ENCODE data around the gene BBS10. TPM values are rescaled to one million over a fixed set of nuclear protein-coding genes. Genes with fewer than 3 reads are reported as not detected.
"Not testable (repeated sequence)": the region's sequence is repeated elsewhere in the genome, so short reads cannot be mapped to it uniquely, and the experiment has no call there.

The BBS10 gene
- total RNA-seq (12.1 TPM), polyA plus RNA-seq (ENCODE audit: insufficient read depth in 1 of 8, insufficient read length in 8 of 8, low replicate concordance in 1 of 8) (10 to 100 TPM; 12.2 to 17.8 (median 14.7) TPM)
- long read RNA-seq, donor 1, partial matches to known transcripts, result 0 of 2 reads
- long read RNA-seq, donor 1, other reads (novel, unspliced or antisense), result 0 of 2 reads
- long read RNA-seq, donor 2, result 0 reads
- long read RNA-seq, donor 3, transcript BBS10-201 (2 exons, 3,595 nt), result major isoform, 9 of 9 reads
- long read RNA-seq, donor 3, partial matches to known transcripts, result 0 of 9 reads
- long read RNA-seq, donor 3, other reads (novel, unspliced or antisense), result 0 of 9 reads
- long read RNA-seq, donor 4, partial matches to known transcripts, result 0 of 1 reads
- long read RNA-seq, donor 4, other reads (novel, unspliced or antisense), result 0 of 1 reads
- long read RNA-seq, donor 5, transcript BBS10-201 (2 exons, 3,595 nt), result major isoform, 11 of 11 reads
- long read RNA-seq, donor 5, partial matches to known transcripts, result 0 of 11 reads
- long read RNA-seq, donor 5, other reads (novel, unspliced or antisense), result 0 of 11 reads
- long read RNA-seq, donor 6, transcript BBS10-201 (2 exons, 3,595 nt), result major isoform, 7 of 7 reads
- long read RNA-seq, donor 6, partial matches to known transcripts, result 0 of 7 reads
- long read RNA-seq, donor 6, other reads (novel, unspliced or antisense), result 0 of 7 reads
- long read RNA-seq, donor 7, partial matches to known transcripts, result 12 of 14 reads
- long read RNA-seq, donor 7, other reads (novel, unspliced or antisense), result 0 of 14 reads
- long read RNA-seq, donor 8, partial matches to known transcripts, result 0 of 1 reads
- long read RNA-seq, donor 8, other reads (novel, unspliced or antisense), result 0 of 1 reads
- long read RNA-seq, donor 9, partial matches to known transcripts, result 0 of 2 reads
- long read RNA-seq, donor 9, other reads (novel, unspliced or antisense), result 0 of 2 reads
- long read RNA-seq, donor 10, partial matches to known transcripts, result 0 of 3 reads
- long read RNA-seq, donor 10, other reads (novel, unspliced or antisense), result 0 of 3 reads
- long read RNA-seq, donor 11, partial matches to known transcripts, result 0 of 3 reads
- long read RNA-seq, donor 11, other reads (novel, unspliced or antisense), result 0 of 3 reads

GRCh38 chr12:76348079-76348901, at the start of gene BBS10:
Gene BBS10 (minus strand): TSS chr12:76348415. CDS start chr12:76348358, 57 bp downstream.
- under 1% methylated on average over 45 of the region's 49 CpGs for WGBS (ENCODE audit: insufficient coverage)
- Histone ChIP-seq H3K4me3 (ENCODE audit: low read length) (peak within 1 kb of the TSS; percentile 92), H3K9me3 (replicated peaks; ENCODE audit: control insufficient read depth, low read depth, low read length) (no peaks in the 10 kb centered on the region), H3K4me1 (ENCODE audit: control insufficient read depth, insufficient read depth, low read length) (peaks cover 6% of the 10 kb centered on the region), H3K27ac (ENCODE audit: low read length) (peak within 1 kb of the TSS; percentile 92), H3K36me3 (ENCODE audit: control insufficient read depth, insufficient read depth, low read length) (no peaks in the 10 kb centered on the region), H3K27me3 (ENCODE audit: control insufficient read depth, insufficient read depth, low read length) (no peaks in the 10 kb centered on the region)
- DNase-seq, result peak; percentile 97

DNA sequence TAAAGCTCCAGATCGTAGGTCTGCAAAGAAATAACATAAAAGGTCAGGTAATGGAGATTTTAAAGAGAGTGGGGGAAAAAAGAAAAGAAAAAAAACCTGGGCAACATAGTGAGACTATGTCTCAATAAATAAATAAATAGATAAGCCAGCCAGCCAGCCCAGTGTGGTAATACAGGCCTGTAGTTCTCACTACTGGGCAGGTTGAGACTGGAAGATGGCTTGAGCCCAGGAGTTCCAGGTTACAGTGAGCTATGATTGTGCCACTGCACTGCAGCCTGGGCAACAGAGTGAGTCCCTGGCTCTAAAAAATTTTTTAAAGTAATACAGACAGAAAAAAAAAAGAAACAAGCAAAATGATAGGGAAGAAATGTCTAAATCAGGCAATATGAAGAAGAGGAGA, 43.2 kb upstream of the BBS10 start:
- Histone ChIP-seq H3K27me3 (ENCODE audit: control insufficient read depth, insufficient read depth, low read length) (no peaks in the 10 kb centered on the region), H3K4me1 (ENCODE audit: control insufficient read depth, insufficient read depth, low read length) (no peaks in the 10 kb centered on the region), H3K4me3 (ENCODE audit: low read length) (no peak overlapping the region), H3K36me3 (ENCODE audit: control insufficient read depth, insufficient read depth, low read length) (peaks cover 10% of the 10 kb centered on the region), H3K27ac (ENCODE audit: low read length) (no peak overlapping the region), H3K9me3 (replicated peaks; ENCODE audit: control insufficient read depth, low read depth, low read length) (no peaks in the 10 kb centered on the region)
- no CpG with 5 or more reads among the region's 1 CpG for WGBS (ENCODE audit: insufficient coverage)
- no peak for DNase-seq

DNA sequence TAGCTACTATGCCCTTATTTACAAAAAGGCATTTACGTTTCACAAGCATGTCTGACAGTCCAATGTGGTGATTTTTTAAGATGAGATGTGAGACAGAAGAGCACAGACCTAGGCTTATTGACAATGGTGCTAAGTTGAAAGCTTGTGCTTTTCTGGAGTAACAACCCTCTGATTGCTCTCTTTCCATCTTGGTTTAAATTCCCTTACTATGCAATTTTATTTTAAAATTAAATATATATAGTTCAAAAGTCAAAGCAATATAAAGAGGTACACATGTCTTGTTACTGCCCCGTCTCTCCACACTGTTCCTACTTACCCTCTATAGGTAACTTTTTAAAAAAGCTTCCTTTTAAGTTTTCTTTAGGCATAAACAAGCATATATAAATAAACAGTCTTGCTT, 39.4 kb upstream of the BBS10 start:
- H3K36me3 ChIP-seq (ENCODE audit: control insufficient read depth, insufficient read depth, low read length), result peaks cover 10% of the 10 kb centered on the region
- H3K27ac ChIP-seq (ENCODE audit: low read length), result no peak overlapping the region
- no peaks in the 10 kb centered on the region for H3K27me3 ChIP-seq (ENCODE audit: control insufficient read depth, insufficient read depth, low read length)
- H3K9me3 ChIP-seq (replicated peaks; ENCODE audit: control insufficient read depth, low read depth, low read length), result no peaks in the 10 kb centered on the region
- no peak overlapping the region for H3K4me3 ChIP-seq (ENCODE audit: low read length)
- no peaks in the 10 kb centered on the region for H3K4me1 ChIP-seq (ENCODE audit: control insufficient read depth, insufficient read depth, low read length)
- DNase-seq, result no peak
- no CpG with 5 or more reads among the region's 2 CpGs for WGBS (ENCODE audit: insufficient coverage)

GRCh38 chr12:76384560-76384959, 36.3 kb upstream of the BBS10 start:
- WGBS (ENCODE audit: insufficient coverage), result 94% methylated on average over 2 of the region's 2 CpGs
- Histone ChIP-seq H3K27me3 (ENCODE audit: control insufficient read depth, insufficient read depth, low read length) (no peaks in the 10 kb centered on the region), H3K9me3 (replicated peaks; ENCODE audit: control insufficient read depth, low read depth, low read length) (no peaks in the 10 kb centered on the region), H3K4me1 (ENCODE audit: control insufficient read depth, insufficient read depth, low read length) (no peaks in the 10 kb centered on the region), H3K27ac (ENCODE audit: low read length) (no peak overlapping the region), H3K4me3 (ENCODE audit: low read length) (no peak overlapping the region), H3K36me3 (ENCODE audit: control insufficient read depth, insufficient read depth, low read length) (peaks cover 5% of the 10 kb centered on the region)
- DNase-seq, result no peak

- no CpG with 5 or more reads among the region's 3 CpGs for WGBS (ENCODE audit: insufficient coverage)
- Histone ChIP-seq H3K36me3 (ENCODE audit: control insufficient read depth, insufficient read depth, low read length) (peaks cover 2% of the 10 kb centered on the region), H3K4me3 (ENCODE audit: low read length) (no peak overlapping the region), H3K27me3 (ENCODE audit: control insufficient read depth, insufficient read depth, low read length) (no peaks in the 10 kb centered on the region), H3K9me3 (replicated peaks; ENCODE audit: control insufficient read depth, low read depth, low read length) (no peaks in the 10 kb centered on the region), H3K27ac (ENCODE audit: low read length) (no peak overlapping the region), H3K4me1 (ENCODE audit: control insufficient read depth, insufficient read depth, low read length) (no peaks in the 10 kb centered on the region)
- DNase-seq, result no peak
Observed at GRCh38 chr12:76383988-76384387, 35.8 kb upstream of the BBS10 start.

GRCh38 chr12:76379261-76379660, 31.0 kb upstream of the BBS10 start:
- H3K4me3 ChIP-seq (ENCODE audit: low read length), result no peak overlapping the region
- no CpG with 5 or more reads among the region's 1 CpG for WGBS (ENCODE audit: insufficient coverage)
- peaks cover 4% of the 10 kb centered on the region for H3K36me3 ChIP-seq (ENCODE audit: control insufficient read depth, insufficient read depth, low read length)

GRCh38 chr12:76376876-76377275, 28.7 kb upstream of the BBS10 start:
- not testable (repeated sequence) for H3K4me3 ChIP-seq (ENCODE audit: low read length); H3K36me3 ChIP-seq (ENCODE audit: control insufficient read depth, insufficient read depth, low read length); H3K4me1 ChIP-seq (ENCODE audit: control insufficient read depth, insufficient read depth, low read length); DNase-seq; H3K27ac ChIP-seq (ENCODE audit: low read length); H3K27me3 ChIP-seq (ENCODE audit: control insufficient read depth, insufficient read depth, low read length); H3K9me3 ChIP-seq (replicated peaks; ENCODE audit: control insufficient read depth, low read depth, low read length)
- WGBS (ENCODE audit: insufficient coverage), result no CpG with 5 or more reads among the region's 1 CpG

More at GRCh38 chr12:76379261-76379660, 31.0 kb upstream of the BBS10 start:
- Histone ChIP-seq H3K27ac (ENCODE audit: low read length) (no peak overlapping the region), H3K4me1 (ENCODE audit: control insufficient read depth, insufficient read depth, low read length) (no peaks in the 10 kb centered on the region), H3K9me3 (replicated peaks; ENCODE audit: control insufficient read depth, low read depth, low read length) (no peaks in the 10 kb centered on the region), H3K27me3 (ENCODE audit: control insufficient read depth, insufficient read depth, low read length) (no peaks in the 10 kb centered on the region)
- DNase-seq, result no peak

GRCh38 chr12:76375939-76376338, 27.7 kb upstream of the BBS10 start:
- Histone ChIP-seq H3K4me3 (ENCODE audit: low read length) (no peak overlapping the region), H3K9me3 (replicated peaks; ENCODE audit: control insufficient read depth, low read depth, low read length) (no peaks in the 10 kb centered on the region), H3K27ac (ENCODE audit: low read length) (no peak overlapping the region), H3K27me3 (ENCODE audit: control insufficient read depth, insufficient read depth, low read length) (no peaks in the 10 kb centered on the region), H3K36me3 (ENCODE audit: control insufficient read depth, insufficient read depth, low read length) (peaks cover 6% of the 10 kb centered on the region), H3K4me1 (ENCODE audit: control insufficient read depth, insufficient read depth, low read length) (no peaks in the 10 kb centered on the region)
- DNase-seq, result no peak

- no peak overlapping the region for H3K27ac ChIP-seq (ENCODE audit: low read length)
- H3K4me3 ChIP-seq (ENCODE audit: low read length), result no peak overlapping the region
- H3K36me3 ChIP-seq (ENCODE audit: control insufficient read depth, insufficient read depth, low read length), result peaks cover 6% of the 10 kb centered on the region
- H3K4me1 ChIP-seq (ENCODE audit: control insufficient read depth, insufficient read depth, low read length), result no peaks in the 10 kb centered on the region
- H3K9me3 ChIP-seq (replicated peaks; ENCODE audit: control insufficient read depth, low read depth, low read length), result no peaks in the 10 kb centered on the region
- no peaks in the 10 kb centered on the region for H3K27me3 ChIP-seq (ENCODE audit: control insufficient read depth, insufficient read depth, low read length)
- DNase-seq, result no peak
- WGBS (ENCODE audit: insufficient coverage), result no CpG with 5 or more reads among the region's 1 CpG
Observed at GRCh38 chr12:76375470-76375869, 27.3 kb upstream of the BBS10 start.

All from muscle of leg (tissue), 16 donors.